GM04504 (cell line): ENCODE results near the gene SGCE.

Experiments
- DNase-seq: peaks from one replicate; pipeline ENCODE4 v3.0.0-alpha.2; 2012; ENCODE audit warnings: low read depth

Gene SGCE

DNA sequence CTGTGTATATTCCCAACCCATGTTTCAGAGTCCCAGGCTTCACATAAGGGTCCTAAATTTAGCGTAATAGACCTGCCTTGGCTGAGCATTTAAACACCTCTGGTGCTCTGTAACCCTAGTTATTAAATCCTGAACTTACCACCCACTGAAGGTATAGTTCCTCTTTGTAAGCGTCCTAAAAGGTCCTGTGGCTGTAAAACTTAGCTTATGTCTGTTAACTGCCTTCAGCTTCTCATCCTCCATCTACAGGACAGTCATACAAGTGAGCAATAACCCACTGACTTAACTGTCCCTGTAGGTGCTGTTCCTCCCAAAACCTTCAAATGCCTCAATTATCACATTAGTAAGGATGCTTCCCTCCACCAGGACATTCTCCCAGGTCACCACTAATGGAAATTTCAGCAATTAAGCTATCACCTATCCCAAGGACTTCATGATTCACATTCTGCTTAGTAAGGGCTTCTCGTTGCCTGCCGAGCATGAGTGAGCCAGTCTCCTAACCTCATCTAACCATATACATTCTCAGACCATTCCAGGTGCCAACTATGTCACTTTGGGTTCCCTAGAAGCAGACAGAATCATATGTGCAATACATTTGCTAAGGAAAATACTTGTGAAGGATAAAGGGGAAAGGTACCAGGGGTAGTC lies 90.6 kb downstream of the SGCE start:
- no peak for DNase-seq

DNA sequence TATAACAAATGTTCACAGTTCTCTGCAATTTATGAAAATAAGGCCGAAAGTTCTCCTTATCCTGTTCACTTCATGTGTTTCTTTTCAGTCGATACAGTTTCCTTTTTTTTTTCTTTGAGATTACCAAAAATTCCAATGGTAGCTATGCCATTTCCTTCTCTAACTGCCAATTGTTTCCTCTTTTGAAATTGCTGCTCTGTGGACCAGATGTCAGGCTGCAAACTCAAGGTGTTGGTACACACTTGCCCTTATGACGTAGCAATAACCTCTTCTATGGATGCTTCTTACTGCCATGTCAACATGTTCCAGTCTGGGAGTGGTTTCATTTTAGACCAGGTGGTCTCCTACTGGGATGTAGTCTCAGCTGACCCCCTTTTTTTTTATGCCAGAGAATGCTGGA lies 93.4 kb downstream of the SGCE start:
- DNase-seq = no peak

DNA sequence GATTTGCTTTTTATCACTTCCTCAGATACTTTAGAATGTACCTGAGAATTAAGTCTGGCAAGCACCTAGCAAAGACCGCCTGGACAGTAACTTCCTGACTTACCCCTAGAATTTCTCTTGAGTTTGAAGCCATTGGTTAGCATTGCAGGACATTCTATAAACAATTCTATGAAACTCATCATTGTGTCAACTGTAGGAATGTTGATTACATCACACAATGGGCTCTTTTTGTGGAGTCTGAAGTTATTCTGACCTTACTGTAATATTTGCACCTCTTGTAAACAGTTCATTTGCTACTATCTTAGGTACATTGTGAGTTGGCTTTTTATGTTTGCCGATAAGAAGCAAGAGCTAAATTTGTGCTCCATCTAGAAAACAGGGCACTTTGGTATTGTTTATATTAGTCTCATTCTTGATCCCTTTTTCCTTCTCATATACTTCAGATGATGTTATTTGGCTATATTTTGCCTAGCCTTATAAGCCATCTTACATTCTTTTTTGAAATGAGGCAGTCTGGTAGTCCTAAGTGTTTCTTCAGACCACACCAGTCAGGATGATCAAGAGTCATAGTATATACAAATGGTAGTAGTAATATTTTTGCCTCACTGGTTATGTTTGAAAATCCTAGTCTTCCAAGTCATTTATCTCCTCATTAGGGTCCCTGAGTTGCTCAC lies 94.0 kb downstream of the SGCE start:
- DNase-seq = no peak

DNA sequence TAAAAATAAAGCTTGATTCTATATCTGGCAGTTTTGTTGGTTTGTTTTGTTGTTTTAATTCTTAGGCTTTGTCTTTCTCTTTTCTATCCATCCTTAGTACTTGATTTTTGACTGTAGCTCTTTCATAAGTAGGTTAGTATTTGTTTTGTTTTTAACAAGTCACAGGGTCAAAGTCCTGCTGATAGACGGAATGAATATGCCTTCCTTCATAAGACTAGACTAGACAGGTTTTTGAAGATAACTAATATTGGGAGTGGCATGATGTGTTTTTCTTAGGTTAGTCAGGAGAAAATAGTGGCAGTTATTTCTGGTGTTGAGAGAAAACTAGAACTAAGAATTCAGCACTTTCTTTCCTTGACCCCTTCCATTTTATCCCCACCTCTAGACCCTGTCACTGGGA lies 96.0 kb downstream of the SGCE start:
- no peak for DNase-seq

DNA sequence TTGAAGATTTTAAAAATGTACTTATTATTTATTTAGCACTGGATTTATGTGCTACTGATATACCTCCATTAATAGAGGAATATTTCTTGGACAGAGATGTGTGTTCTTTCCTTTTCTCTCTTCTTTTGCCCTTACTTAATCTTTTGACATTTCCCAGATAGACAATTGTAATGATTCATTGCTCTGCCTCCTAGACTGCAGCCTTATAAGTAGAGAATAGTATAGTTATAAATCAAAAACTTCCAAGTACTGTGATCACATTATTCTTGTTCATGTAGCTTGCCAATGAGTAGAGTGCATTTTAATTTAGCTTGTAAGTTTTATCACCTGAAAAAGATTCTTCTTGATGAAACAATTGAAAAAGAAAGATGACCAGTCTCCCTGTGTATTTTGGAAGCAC lies 98.7 kb downstream of the SGCE start:
- no peak for DNase-seq

DNA sequence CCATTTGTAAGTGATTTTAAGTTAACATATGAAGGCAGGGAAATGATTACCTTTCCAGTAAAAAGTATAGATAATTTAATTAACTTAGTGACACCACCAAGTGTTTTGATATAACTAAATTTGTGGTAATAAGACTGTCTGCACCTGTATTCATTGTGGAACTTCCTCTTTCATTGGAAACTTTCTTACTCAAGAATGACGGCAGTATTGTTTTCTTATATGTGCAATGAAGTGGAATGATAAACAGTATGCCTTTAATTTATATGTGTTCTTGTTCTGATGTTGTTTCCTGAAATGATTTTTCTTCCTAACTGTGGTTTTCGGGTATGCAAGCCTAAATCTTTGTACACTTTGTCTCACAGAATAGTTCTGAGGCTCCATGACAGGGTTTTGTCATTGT lies 99.9 kb downstream of the SGCE start:
- DNase-seq = no peak

DNA sequence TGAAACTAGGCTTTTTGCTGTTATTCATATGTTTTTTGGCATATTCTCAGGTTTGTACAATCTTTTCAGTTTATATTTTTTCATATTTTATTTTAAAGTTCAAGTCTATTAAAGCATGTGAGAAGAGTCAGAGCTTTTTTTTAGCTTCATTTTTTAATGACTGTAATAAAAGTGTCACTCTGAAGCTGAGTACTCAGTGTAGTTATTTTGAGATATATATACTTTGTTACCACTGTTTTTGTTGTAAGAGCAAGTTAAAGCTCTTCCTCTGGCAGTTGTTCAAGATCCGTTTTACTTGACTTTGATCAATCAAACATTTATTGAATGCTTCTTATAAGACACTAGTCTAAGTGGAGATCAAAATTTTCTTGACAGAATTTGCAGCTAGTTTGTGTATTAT lies 108.8 kb downstream of the SGCE start:
- DNase-seq = peak; percentile 14

DNA sequence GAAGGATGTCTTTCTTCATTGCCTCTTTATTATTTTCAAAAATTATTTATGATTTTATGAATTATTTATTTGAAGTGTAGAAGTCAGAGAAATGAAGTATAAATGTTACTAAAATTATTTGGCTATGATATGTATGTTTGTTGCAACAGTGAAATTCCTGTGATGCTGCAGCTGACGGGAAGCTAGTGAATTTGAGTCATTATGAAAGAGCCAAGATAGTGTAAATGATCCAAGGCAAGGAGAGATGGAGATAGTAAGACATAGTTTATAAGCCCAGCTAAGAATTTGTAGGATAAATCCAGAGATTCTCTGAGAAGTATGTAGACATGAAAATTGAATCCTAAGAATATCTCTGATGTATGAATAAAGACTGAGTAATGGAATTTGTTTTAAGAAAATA lies 115.5 kb downstream of the SGCE start:
- no peak for DNase-seq
